Prostate gland (tissue), 2 donors: Measurements from ENCODE around the gene FCMR.

Experiments
- POLR2A ChIP-seq: fragments of 450-650 bp; IDR thresholded peaks from one replicate; pipeline ENCODE4 v1.6.1; 2016; ENCODE audit warnings: antibody characterized with exemption, mild to moderate bottlenecking
- TF ChIP-seq, protein P1 (sequence below), 4 experiments: fragments of 200-600 bp in 2 of 4; fragments of 450-650 bp in 2 of 4; sonication (generic) in 2 of 4; IDR thresholded peaks; 1 replicate in 3 of 4; 2 replicates in 1 of 4; pipeline ENCODE4 v1.5.1; 2016 to 2019; ENCODE audit warnings: antibody characterized with exemption in 4 of 4, mild to moderate bottlenecking in 2 of 4, moderate library complexity in 2 of 4

DNA sequence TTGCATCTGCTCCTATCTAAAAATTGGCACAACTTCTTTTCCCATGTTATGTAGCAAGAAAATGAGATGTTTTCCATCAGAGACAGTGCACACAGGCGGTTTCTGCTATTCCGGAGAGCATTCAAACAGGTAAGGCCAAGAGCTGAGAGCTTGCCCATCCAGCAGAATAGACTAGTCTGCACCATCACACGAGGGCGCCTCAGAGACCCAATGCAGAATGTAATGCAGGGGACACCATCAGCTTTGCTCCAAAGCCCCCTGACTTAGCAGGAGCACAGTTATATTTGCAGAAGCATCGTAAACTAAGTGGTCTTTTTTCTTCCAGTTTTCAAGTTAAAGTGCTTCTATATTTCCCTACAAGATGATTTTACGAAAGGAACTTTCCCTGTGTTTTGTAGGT, 19.8 kb downstream of the FCMR start:
- TF ChIP-seq, protein P1, sequence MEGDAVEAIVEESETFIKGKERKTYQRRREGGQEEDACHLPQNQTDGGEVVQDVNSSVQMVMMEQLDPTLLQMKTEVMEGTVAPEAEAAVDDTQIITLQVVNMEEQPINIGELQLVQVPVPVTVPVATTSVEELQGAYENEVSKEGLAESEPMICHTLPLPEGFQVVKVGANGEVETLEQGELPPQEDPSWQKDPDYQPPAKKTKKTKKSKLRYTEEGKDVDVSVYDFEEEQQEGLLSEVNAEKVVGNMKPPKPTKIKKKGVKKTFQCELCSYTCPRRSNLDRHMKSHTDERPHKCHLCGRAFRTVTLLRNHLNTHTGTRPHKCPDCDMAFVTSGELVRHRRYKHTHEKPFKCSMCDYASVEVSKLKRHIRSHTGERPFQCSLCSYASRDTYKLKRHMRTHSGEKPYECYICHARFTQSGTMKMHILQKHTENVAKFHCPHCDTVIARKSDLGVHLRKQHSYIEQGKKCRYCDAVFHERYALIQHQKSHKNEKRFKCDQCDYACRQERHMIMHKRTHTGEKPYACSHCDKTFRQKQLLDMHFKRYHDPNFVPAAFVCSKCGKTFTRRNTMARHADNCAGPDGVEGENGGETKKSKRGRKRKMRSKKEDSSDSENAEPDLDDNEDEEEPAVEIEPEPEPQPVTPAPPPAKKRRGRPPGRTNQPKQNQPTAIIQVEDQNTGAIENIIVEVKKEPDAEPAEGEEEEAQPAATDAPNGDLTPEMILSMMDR (IDR thresholded peaks at IDR 0.05) = no peak
- TF ChIP-seq POLR2A = no peak
